HEK293 (cell line): ENCODE results near the gene PVRIG.

Experiments
- CTCF ChIA-PET: fragments of 350-600 bp; formaldehyde crosslinking; extraction: SDS; loops from one replicate; lab custom pipeline; 2021; ENCODE audit warnings: antibody characterized with exemption; lab: Yijun Ruan, JAX
- POLR2A ChIA-PET: fragments of 300-600 bp; formaldehyde crosslinking; extraction: SDS; loops from one replicate; lab custom pipeline; 2020; ENCODE audit warnings: antibody characterized with exemption, inconsistent platforms; lab: Yijun Ruan, JAX
- H3K27ac ChIP-seq: fragments of 200-500 bp; sonication (Bioruptor generic); 2 replicates; pipeline ENCODE4 v1.5.1; 2014; ENCODE audit warnings: low read depth, low read length, control low read depth, inconsistent platforms; ENCODE audit errors: extremely low read depth
- H3K36me3 ChIP-seq, 2 experiments: fragments of 200-500 bp in 1 of 2; sonication (Bioruptor generic) in 1 of 2; 1 replicate in 1 of 2; 2 replicates in 1 of 2; pipeline ENCODE4 v1.5.1; 2014 to 2017; ENCODE audit warnings: inconsistent platforms in 2 of 2, low read length in 2 of 2; ENCODE audit not compliant: control insufficient read depth in 2 of 2, insufficient read depth in 1 of 2
- H3K4me1 ChIP-seq: fragments of 200-500 bp; sonication (Bioruptor generic); 2 replicates; pipeline ENCODE4 v1.5.1; 2014; ENCODE audit warnings: mild to moderate bottlenecking, low read length, inconsistent platforms; ENCODE audit not compliant: control insufficient read depth, insufficient read depth
- H3K4me3 ChIP-seq: 2 replicates; pipeline ENCODE4 v1.5.1; 2011; ENCODE audit warnings: low read depth, mild to moderate bottlenecking, control low read depth, low read length, moderate library complexity
- H3K9me3 ChIP-seq: fragments of 200-500 bp; sonication (Bioruptor generic); 2 replicates; pipeline ENCODE4 v1.5.1; 2014; ENCODE audit warnings: low read depth, low read length, inconsistent platforms; ENCODE audit not compliant: control insufficient read depth, insufficient read depth
- EGR2 ChIP-seq: fragments of 450-650 bp; formaldehyde crosslinking; IDR thresholded peaks from 2 replicates; pipeline ENCODE4 v1.5.1; 2016; ENCODE audit warnings: low read depth, missing biosample characterization, missing genetic modification characterization
- GLI2 ChIP-seq: fragments of 450-650 bp; formaldehyde crosslinking; IDR thresholded peaks from 2 replicates; pipeline ENCODE4; 2017; ENCODE audit warnings: missing biosample characterization, missing genetic modification characterization, low read depth, borderline replicate concordance
- IKZF3 ChIP-seq: fragments of 450-650 bp; IDR thresholded peaks from 2 replicates; pipeline ENCODE4 v1.5.0; 2018; ENCODE audit warnings: missing biosample characterization, mild to moderate bottlenecking, missing genetic modification characterization, moderate library complexity
- KLF8 ChIP-seq: fragments of 450-650 bp; formaldehyde crosslinking; IDR thresholded peaks from 2 replicates; pipeline ENCODE4 v1.5.1; 2016; ENCODE audit warnings: missing biosample characterization, missing genetic modification characterization
- PRDM4 ChIP-seq: fragments of 450-650 bp; formaldehyde crosslinking; IDR thresholded peaks from 2 replicates; pipeline ENCODE4 v1.5.1; 2017; ENCODE audit warnings: missing biosample characterization, missing genetic modification characterization
- SP7 ChIP-seq: fragments of 450-650 bp; formaldehyde crosslinking; IDR thresholded peaks from 2 replicates; pipeline ENCODE4 v1.5.1; 2016; ENCODE audit warnings: missing biosample characterization, missing genetic modification characterization
- ZBTB26 ChIP-seq: fragments of 450-650 bp; formaldehyde crosslinking; optimal IDR thresholded peaks from 2 replicates; pipeline ENCODE3; 2016; ENCODE audit warnings: missing biosample characterization, mild to moderate bottlenecking, missing genetic modification characterization
- ZBTB44 ChIP-seq: fragments of 450-650 bp; IDR thresholded peaks from 2 replicates; pipeline ENCODE4 v1.5.1; 2018; ENCODE audit warnings: missing biosample characterization, mild to moderate bottlenecking, missing genetic modification characterization
- ZFHX2 ChIP-seq: fragments of 450-650 bp; formaldehyde crosslinking; conservative IDR thresholded peaks from 2 replicates; pipeline ENCODE4 v1.5.1; 2016; ENCODE audit warnings: missing biosample characterization, missing genetic modification characterization
- ZFP37 ChIP-seq: fragments of 450-650 bp; formaldehyde crosslinking; IDR thresholded peaks from 2 replicates; pipeline ENCODE4 v1.5.1; 2016; ENCODE audit warnings: missing biosample characterization, missing genetic modification characterization
- ZNF157 ChIP-seq: fragments of 450-650 bp; formaldehyde crosslinking; IDR thresholded peaks from 2 replicates; pipeline ENCODE4 v1.5.1; 2016; ENCODE audit warnings: missing biosample characterization, missing genetic modification characterization
- ZNF221 ChIP-seq: fragments of 450-650 bp; formaldehyde crosslinking; IDR thresholded peaks from 2 replicates; pipeline ENCODE4 v1.5.1; 2017; ENCODE audit warnings: missing biosample characterization, missing genetic modification characterization, borderline replicate concordance
- ZNF23 ChIP-seq: fragments of 450-650 bp; formaldehyde crosslinking; IDR thresholded peaks from 2 replicates; pipeline ENCODE4 v1.5.1; 2016; ENCODE audit warnings: missing biosample characterization, missing genetic modification characterization, borderline replicate concordance
- ZNF24 ChIP-seq: fragments of 450-650 bp; formaldehyde crosslinking; IDR thresholded peaks from 2 replicates; pipeline ENCODE4 v1.5.1; 2016; ENCODE audit warnings: missing biosample characterization, missing genetic modification characterization
- ZNF366 ChIP-seq: fragments of 450-650 bp; formaldehyde crosslinking; conservative IDR thresholded peaks from 2 replicates; pipeline ENCODE4 v1.5.1; 2016; ENCODE audit warnings: missing biosample characterization, missing genetic modification characterization
- ZNF391 ChIP-seq: fragments of 450-650 bp; formaldehyde crosslinking; IDR thresholded peaks from 2 replicates; pipeline ENCODE4 v1.5.1; 2016; ENCODE audit warnings: low read depth, missing biosample characterization, missing genetic modification characterization, borderline replicate concordance
- ZNF404 ChIP-seq: fragments of 450-650 bp; formaldehyde crosslinking; IDR thresholded peaks from 2 replicates; pipeline ENCODE4 v1.5.1; 2017; ENCODE audit warnings: missing biosample characterization, missing genetic modification characterization
- ZNF610 ChIP-seq: fragments of 450-650 bp; formaldehyde crosslinking; IDR thresholded peaks from 2 replicates; pipeline ENCODE4 v1.5.1; 2016; ENCODE audit warnings: missing biosample characterization, missing genetic modification characterization, borderline replicate concordance
- ZNF626 ChIP-seq: fragments of 450-650 bp; sonication (Bioruptor Pico); formaldehyde crosslinking; IDR thresholded peaks from 2 replicates; pipeline ENCODE4 v1.5.1; 2018; ENCODE audit warnings: missing biosample characterization, missing genetic modification characterization, inconsistent platforms
- ZNF692 ChIP-seq: fragments of 450-650 bp; formaldehyde crosslinking; IDR thresholded peaks from 2 replicates; pipeline ENCODE4 v1.5.1; 2016; ENCODE audit warnings: missing biosample characterization, missing genetic modification characterization
- ZNF792 ChIP-seq: fragments of 450-650 bp; formaldehyde crosslinking; IDR thresholded peaks from 2 replicates; pipeline ENCODE4 v1.5.1; 2016; ENCODE audit warnings: missing biosample characterization, missing genetic modification characterization

PVRIG gene

DNA sequence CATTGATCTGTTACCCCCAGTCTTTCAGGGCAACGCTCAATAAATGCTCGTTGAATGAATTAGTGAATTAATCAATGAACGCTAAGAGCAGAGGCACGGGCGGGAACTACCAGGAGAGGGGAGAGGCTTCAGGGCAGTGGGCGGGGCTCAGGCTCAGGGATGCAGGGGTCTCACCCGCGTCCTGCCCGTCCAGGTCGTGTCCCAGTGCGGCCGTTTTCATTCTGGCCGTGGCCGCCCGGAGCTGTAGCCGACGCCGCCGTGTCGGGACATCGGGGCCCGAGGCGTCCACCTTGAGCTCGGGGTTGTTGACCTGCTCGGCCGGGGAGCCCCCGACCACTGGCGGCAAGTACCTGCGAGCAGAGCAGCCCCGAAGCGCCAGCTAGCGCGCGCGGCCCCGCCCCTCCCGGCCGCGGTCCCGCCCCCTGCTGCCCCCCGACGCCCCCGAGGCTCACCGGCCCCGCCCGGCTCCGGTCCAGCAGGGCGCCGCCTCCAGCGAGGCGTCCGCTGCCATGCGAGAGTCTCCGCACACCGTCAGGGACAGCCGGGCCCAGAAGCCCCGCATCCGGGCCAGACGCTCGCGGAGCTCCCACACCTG, 48.6 kb upstream of the PVRIG start (continued):
- TF ChIP-seq ZNF692 (no peak), ZNF404 (tag by site-specific recombination) (no peak), ZNF24 (peak; percentile 55; the same call in 1 of the 2 replicates)

GRCh38 chr7:100171840-100172239, 47.9 kb upstream of the PVRIG start:
- POLR2A ChIA-PET: interaction anchor here (0.7 to 1.4 kb wide), 2 partner anchors 23 to 32 kb away, joined by 3 to 5 read pairs; partner anchors contain the start of gene LAMTOR4

More at GRCh38 chr7:100171840-100172239, 47.9 kb upstream of the PVRIG start:
- TF ChIP-seq ZNF610 (tag by site-specific recombination) (no peak), ZNF23 (tag by site-specific recombination) (no peak), ZNF792 (tag by site-specific recombination) (no peak), ZNF221 (tag by site-specific recombination) (no peak), IKZF3 (tag by site-specific recombination) (0 out of 2 replicates have a peak, but pooled peaks have one; percentile 13), ZNF391 (tag by site-specific recombination) (no peak), ZNF366 (0 out of 2 replicates have a peak, but pooled peaks have one; percentile 35), KLF8 (peak; percentile 33; the same call in 1 of the 2 replicates), ZFHX2 (peak; percentile 60), EGR2 (tag by site-specific recombination) (peak; percentile 53), ZFP37 (tag by site-specific recombination) (no peak), ZNF626 (tag by site-specific recombination) (no peak), SP7 (tag by site-specific recombination) (no peak), PRDM4 (no peak), ZBTB26 (tag by site-specific recombination) (no peak), ZNF157 (tag by site-specific recombination) (no peak), GLI2 (tag by site-specific recombination) (no peak), ZBTB44 (tag by site-specific recombination) (no peak)
- H3K4me3 ChIP-seq: no peak overlapping the region
- H3K4me1 ChIP-seq: peaks cover 5% of the 10 kb centered on the region
- CTCF ChIA-PET: interaction anchor here (0.6 to 1.1 kb wide), 2 partner anchors 17 to 39 kb away, joined by 6 to 9 read pairs; no protein-coding TSS in a partner anchor
- no peaks in the 10 kb centered on the region for H3K36me3 ChIP-seq
- H3K27ac ChIP-seq: no peak overlapping the region
- no peaks in the 10 kb centered on the region for H3K9me3 ChIP-seq
